HepG2 (cell line): ENCODE results near the gene CD200. TPM values are rescaled to one million over a fixed set of nuclear protein-coding genes. Genes with fewer than 3 reads are reported as not detected.

Source experiments
- ATAC-seq: fragments of 200-7000 bp; cut with Tn5 transposase; 3 replicates; pipeline ENCODE4 v1.9.1; 2020; ENCODE audit warnings: mild to moderate bottlenecking, moderate library complexity
- BruUV-seq: library from RNA; stranded (reverse); fragments of 400-500 nt; replicated peaks from 2 replicates; lab custom pipeline; 2021; lab: Mats Ljungman, UMichigan
- CTCF ChIA-PET: fragments of 300-600 bp; formaldehyde crosslinking; extraction: SDS; loops from one replicate; lab custom pipeline; 2021; ENCODE audit warnings: low total read pairs, inconsistent platforms, low intra/inter-chr PET ratio; lab: Yijun Ruan, JAX
- POLR2A ChIA-PET: fragments of 350-600 bp; sonication (Branson Sonifier 250); formaldehyde crosslinking; loops from one replicate; lab custom pipeline; 2020; ENCODE audit warnings: antibody characterized with exemption, inconsistent platforms; lab: Yijun Ruan, JAX
- DNase-seq: peaks from one replicate; pipeline ENCODE4 v3.0.0-alpha.2; 2015; ENCODE audit warnings: low spot score
- FAIRE-seq: peaks from 3 replicates; lab custom pipeline; 2011; peaks lifted over from hg19 to GRCh38; lab: Jason Lieb, UNC
- H2AFZ ChIP-seq: one replicate; pipeline ENCODE4 v1.6.1; 2011; ENCODE audit warnings: low read length, inconsistent platforms
- H3K27ac ChIP-seq: fragments of 300-600 bp; 3 replicates; pipeline ENCODE4 v1.8.0; 2011; ENCODE audit warnings: mixed run types, mild to moderate bottlenecking, mixed read lengths, low read length, inconsistent platforms; ENCODE audit not compliant: insufficient read depth; ENCODE audit errors: extremely low read length
- H3K27me3 ChIP-seq, 2 experiments: fragments of 200-600 bp in 1 of 2; 2 replicates in 1 of 2; 3 replicates in 1 of 2; pipeline versions ENCODE4 v1.6.0 to v1.8.0; 2011; ENCODE audit warnings: low read length in 2 of 2, mild to moderate bottlenecking in 2 of 2, moderate library complexity in 2 of 2, inconsistent platforms in 1 of 2; ENCODE audit not compliant: insufficient read depth in 2 of 2, control insufficient read depth in 1 of 2
- H3K36me3 ChIP-seq, 2 experiments: fragments of 200-600 bp in 1 of 2; replicated peaks in 1 of 2; 2 replicates in 1 of 2; 3 replicates in 1 of 2; pipeline versions ENCODE4 v1.5.1 to v1.8.0; 2011; ENCODE audit warnings: low read length in 2 of 2, inconsistent platforms in 1 of 2; ENCODE audit not compliant: insufficient read depth in 2 of 2, control insufficient read depth in 1 of 2
- H3K4me1 ChIP-seq: 2 replicates; pipeline ENCODE4 v1.5.1; 2012; ENCODE audit warnings: low read length, inconsistent platforms; ENCODE audit not compliant: insufficient read depth
- H3K4me2 ChIP-seq: 2 replicates; pipeline ENCODE4 v1.6.0; 2011; ENCODE audit warnings: low read depth, low read length, inconsistent platforms
- H3K4me3 ChIP-seq, 3 experiments: fragments of 200-600 bp in 1 of 3; sonication (generic), shearing (Covaris generic) in 1 of 3; replicated peaks in 1 of 3; 2 replicates each; pipeline ENCODE4 v1.5.1; 2011 to 2016; ENCODE audit warnings: low read length in 3 of 3, inconsistent platforms in 2 of 3, low read depth in 2 of 3, mild to moderate bottlenecking in 2 of 3, control low read depth in 1 of 3, mixed read lengths in 1 of 3; ENCODE audit not compliant: insufficient read depth in 1 of 3
- H3K79me2 ChIP-seq: one replicate; pipeline ENCODE4 v1.6.1; 2011; ENCODE audit warnings: low read length, inconsistent platforms; ENCODE audit not compliant: insufficient read depth
- H3K9ac ChIP-seq: 2 replicates; pipeline ENCODE4 v1.6.0; 2011; ENCODE audit warnings: mild to moderate bottlenecking, low read depth, low read length, inconsistent platforms; ENCODE audit not compliant: insufficient read depth
- H3K9me3 ChIP-seq: 2 replicates; pipeline ENCODE4 v1.5.1; 2012; ENCODE audit warnings: mild to moderate bottlenecking, low read length
- H4K20me1 ChIP-seq: 2 replicates; pipeline ENCODE4 v1.6.0; 2011; ENCODE audit warnings: inconsistent platforms, mild to moderate bottlenecking, low read length, moderate library complexity; ENCODE audit not compliant: insufficient read depth
- GTF3A ChIP-seq: sonication (generic); formaldehyde crosslinking; conservative IDR thresholded peaks from 2 replicates; pipeline ENCODE4 v1.4.0; 2020; ENCODE audit warnings: mild to moderate bottlenecking, missing genetic modification reagents
- MYPOP ChIP-seq: sonication (generic); formaldehyde crosslinking; IDR thresholded peaks from 2 replicates; pipeline ENCODE4 v1.8.1; 2023; ENCODE audit warnings: mild to moderate bottlenecking, moderate library complexity, missing genetic modification reagents
- PRPF4 ChIP-seq: fragments of 200-400 bp; formaldehyde crosslinking; IDR thresholded peaks from 2 replicates; pipeline ENCODE4 v1.6.1; 2016; ENCODE audit warnings: low read length, low read depth; ENCODE audit not compliant: poor library complexity, severe bottlenecking
- RARA ChIP-seq: IDR thresholded peaks from 2 replicates; pipeline ENCODE4 v1.6.1; 2016; ENCODE audit warnings: missing genetic modification reagents, missing compliant biosample characterization
- RBM39 ChIP-seq: fragments of 200-400 bp; formaldehyde crosslinking; IDR thresholded peaks from one replicate; pipeline ENCODE4 v1.6.1; 2018; ENCODE audit warnings: antibody characterized with exemption, mild to moderate bottlenecking, low read depth, low read length; ENCODE audit not compliant: poor library complexity, severe bottlenecking
- SIX1 ChIP-seq: sonication (generic); formaldehyde crosslinking; IDR thresholded peaks from 2 replicates; pipeline ENCODE4 v1.4.0; 2020; ENCODE audit warnings: missing genetic modification reagents, borderline replicate concordance
- TRIM24 ChIP-seq: sonication (generic); formaldehyde crosslinking; IDR thresholded peaks from 2 replicates; pipeline ENCODE4 v1.8.0; 2022; ENCODE audit warnings: mild to moderate bottlenecking, missing genetic modification reagents
- ZBTB26 ChIP-seq: IDR thresholded peaks from 2 replicates; pipeline ENCODE4 v1.6.1; 2016; ENCODE audit warnings: missing compliant biosample characterization, missing genetic modification reagents, borderline replicate concordance
- ZZZ3 ChIP-seq: sonication (generic); formaldehyde crosslinking; IDR thresholded peaks from 2 replicates; pipeline ENCODE4 v1.4.0; 2020; ENCODE audit warnings: missing genetic modification reagents, mild to moderate bottlenecking, borderline replicate concordance
- WGBS: methylation state at CpG from one replicate; pipeline ENCODE4 v1.1.6; 2017; ENCODE audit warnings: low lambda C conversion rate; 5-methylcytosine and 5-hydroxymethylcytosine counted together
- in situ Hi-C: cut with HindIII; loops from 2 replicates; pipeline ENCODE4 v1.10.0; 2017; ENCODE audit warnings: low pct_unique_long_range_greater_than_20kb; ENCODE audit not compliant: extremely low pct_ligation_motif_present
- intact Hi-C: fragments of 100-400 bp; cut with micrococcal nuclease; formaldehyde crosslinking; loops from one replicate; pipeline ENCODE4 v1.10.0; 2022; ENCODE audit not compliant: unreplicated experiment
- polyA plus RNA-seq, 8 experiments: library from polyadenylated mRNA; depleted of rRNA in 3 of 8; stranded (reverse) in 7 of 8; unstranded in 1 of 8; fragments of >200 nt; fragmentation: Illumina TruSeq in 4 of 8; extraction: Trizol in 4 of 8; gene quantifications; 2 replicates each; pipeline versions ENCODE4 v1.2.1 to v1.2.3, GENCODE V29; 2011 to 2016; ENCODE audit warnings: low read depth in 4 of 8, missing spikeins in 1 of 8, mixed read lengths in 1 of 8; ENCODE audit not compliant: insufficient read depth in 1 of 8
- total RNA-seq, 5 experiments: library from RNA; depleted of rRNA; stranded (reverse); fragments of >200 nt; fragmentation: Illumina TruSeq; extraction: Trizol; gene quantifications; 2 replicates each; pipeline ENCODE4 v1.2.3, GENCODE V29; 2016; ENCODE audit warnings: low read depth in 1 of 5
- TF ChIP-seq, protein P1 (sequence below): sonication (generic); formaldehyde crosslinking; IDR thresholded peaks from 2 replicates; pipeline ENCODE4 v1.4.0; 2020; ENCODE audit warnings: missing genetic modification reagents

Gene CD200
- total and polyA plus RNA-seq, 2 of the 13 experiments (the other 11 are each of a cell fraction or from before 2014, with no cell fraction given) = not detected

- H3K9me3 ChIP-seq = no peaks in the 10 kb centered on the region
- ATAC-seq (no peak), DNase-seq (no peak), FAIRE-seq (no peak)
- BruUV-seq = no TSS peak
- CTCF ChIA-PET = no interaction called here
- in situ Hi-C loops = no loop called here
- POLR2A ChIA-PET = no interaction called here
- H3K79me2 ChIP-seq = no peaks in the 10 kb centered on the region
- TF ChIP-seq RBM39 (no peak), TRIM24 (no peak), PRPF4 (no peak)
- no peaks in the 10 kb centered on the region for H3K36me3 ChIP-seq
- H3K4me2 ChIP-seq = no peak overlapping the region
- H3K9ac ChIP-seq = no peak overlapping the region
- H2AFZ ChIP-seq = no peak overlapping the region
- 8% methylated on average over 6 of the region's 6 CpGs for WGBS
- H4K20me1 ChIP-seq = no peaks in the 10 kb centered on the region
- H3K4me1 ChIP-seq = no peaks in the 10 kb centered on the region
- no peaks in the 10 kb centered on the region for H3K27me3 ChIP-seq
- no peak overlapping the region for H3K27ac ChIP-seq
- no peak overlapping the region for H3K4me3 ChIP-seq
- intact Hi-C loops = no loop called here
Measured at GRCh38 chr3:112392393-112393359, 59.7 kb downstream of the CD200 start.

DNA sequence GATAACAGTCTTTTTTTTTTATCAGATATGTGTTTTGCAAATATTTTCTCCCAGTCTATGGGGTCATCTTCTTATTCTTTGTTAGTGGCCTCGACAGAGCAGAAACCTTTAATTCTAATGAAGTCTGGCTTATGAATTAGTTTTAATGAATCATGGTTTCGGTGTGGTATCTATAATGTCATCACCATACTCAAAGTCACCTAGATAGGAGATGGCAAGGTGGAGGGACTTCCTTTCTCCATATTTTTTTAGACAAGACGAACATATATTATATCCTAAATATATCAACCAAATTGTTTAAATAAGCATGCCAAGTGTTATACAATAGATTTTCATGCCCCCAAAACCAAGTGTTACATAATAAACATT, 60.4 kb downstream of the CD200 start:
- in situ Hi-C loops = no loop called here
- TF ChIP-seq GTF3A (CRISPR knock-in tag) (no peak), SIX1 (no peak), ZZZ3 (CRISPR knock-in tag) (no peak), RARA (CRISPR knock-in tag) (no peak), MYPOP (CRISPR knock-in tag) (no peak), ZBTB26 (CRISPR knock-in tag) (no peak)
- TF ChIP-seq, protein P1, sequence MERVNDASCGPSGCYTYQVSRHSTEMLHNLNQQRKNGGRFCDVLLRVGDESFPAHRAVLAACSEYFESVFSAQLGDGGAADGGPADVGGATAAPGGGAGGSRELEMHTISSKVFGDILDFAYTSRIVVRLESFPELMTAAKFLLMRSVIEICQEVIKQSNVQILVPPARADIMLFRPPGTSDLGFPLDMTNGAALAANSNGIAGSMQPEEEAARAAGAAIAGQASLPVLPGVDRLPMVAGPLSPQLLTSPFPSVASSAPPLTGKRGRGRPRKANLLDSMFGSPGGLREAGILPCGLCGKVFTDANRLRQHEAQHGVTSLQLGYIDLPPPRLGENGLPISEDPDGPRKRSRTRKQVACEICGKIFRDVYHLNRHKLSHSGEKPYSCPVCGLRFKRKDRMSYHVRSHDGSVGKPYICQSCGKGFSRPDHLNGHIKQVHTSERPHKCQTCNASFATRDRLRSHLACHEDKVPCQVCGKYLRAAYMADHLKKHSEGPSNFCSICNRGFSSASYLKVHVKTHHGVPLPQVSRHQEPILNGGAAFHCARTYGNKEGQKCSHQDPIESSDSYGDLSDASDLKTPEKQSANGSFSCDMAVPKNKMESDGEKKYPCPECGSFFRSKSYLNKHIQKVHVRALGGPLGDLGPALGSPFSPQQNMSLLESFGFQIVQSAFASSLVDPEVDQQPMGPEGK (CRISPR knock-in tag) = no peak

More for the DNA sequence above, 60.4 kb downstream of the CD200 start:
- no peaks in the 10 kb centered on the region for H3K36me3 ChIP-seq
- H3K9me3 ChIP-seq = no peaks in the 10 kb centered on the region
- H3K9ac ChIP-seq = no peak overlapping the region
- H3K27ac ChIP-seq = no peak overlapping the region
- intact Hi-C loops = no loop called here
- H3K27me3 ChIP-seq = no peaks in the 10 kb centered on the region
- ATAC-seq (no peak), FAIRE-seq (no peak), DNase-seq (no peak)
- no peak overlapping the region for H2AFZ ChIP-seq
- no TSS peak for BruUV-seq
- no peaks in the 10 kb centered on the region for H3K79me2 ChIP-seq
- H3K4me3 ChIP-seq = no peak overlapping the region
- 0% methylated on average over 3 of the region's 3 CpGs for WGBS
- H3K4me2 ChIP-seq = no peak overlapping the region
- H3K4me1 ChIP-seq = no peaks in the 10 kb centered on the region
- ChIA-PET CTCF (no interaction called here), POLR2A (no interaction called here)
- H4K20me1 ChIP-seq = no peaks in the 10 kb centered on the region
